Measurements from ENCODE around the gene ARL6IP6.

ARL6IP6 gene

GRCh38 chr2:152715112-152715511 lies 3.3 kb upstream of the ARL6IP6 start:
- TF ChIP-seq EZH2phosphoT487 (IDR thresholded peaks at IDR 0.05; ENCODE audit: borderline replicate concordance) (no peak), CTCF (conservative IDR thresholded peaks at IDR 0.05; ENCODE audit: low read length) (no peak)
- H3K4me2 ChIP-seq (ENCODE audit: low read depth, low read length, poor library complexity, severe bottlenecking): peak overlapping the region; percentile 95
- H3K36me3 ChIP-seq (ENCODE audit: insufficient read depth, low read length): peaks cover 35% of the 10 kb centered on the region
- H3F3A ChIP-seq (ENCODE audit: low read depth): no peaks in the 10 kb centered on the region
- H2AFZ ChIP-seq (ENCODE audit: low read length): no peak overlapping the region
- peaks cover 49% of the 10 kb centered on the region for H3K4me1 ChIP-seq (ENCODE audit: insufficient read depth, low read length, poor library complexity, severe bottlenecking)
- H3K27me3 ChIP-seq (ENCODE audit: insufficient read depth, low read length, poor library complexity, severe bottlenecking): no peaks in the 10 kb centered on the region
- no peaks in the 10 kb centered on the region for H3K9me3 ChIP-seq (ENCODE audit: insufficient read depth, low read depth, low read length)
- peak overlapping the region; percentile 93 for H3K4me3 ChIP-seq (ENCODE audit: low read length, poor library complexity, severe bottlenecking)
- H3K9me2 ChIP-seq (replicated peaks; ENCODE audit: low read depth, low read length): no peaks in the 10 kb centered on the region
- peak overlapping the region; percentile 87 for H3K9ac ChIP-seq (ENCODE audit: low read depth, low read length, poor library complexity, severe bottlenecking)
- H4K20me1 ChIP-seq (ENCODE audit: insufficient read depth, low read length, poor library complexity, severe bottlenecking): peaks cover 82% of the 10 kb centered on the region
- H3K79me2 ChIP-seq (ENCODE audit: insufficient read depth, low read length): peaks cover 84% of the 10 kb centered on the region

GRCh38 chr2:152715854-152716428 lies 2.5 kb upstream of the ARL6IP6 start:
- Histone ChIP-seq H3K9me3 (ENCODE audit: insufficient read depth, low read depth, low read length) (no peaks in the 10 kb centered on the region), H3K4me2 (ENCODE audit: low read depth, low read length, poor library complexity, severe bottlenecking) (peak overlapping the region; percentile 95), H3K9me2 (replicated peaks; ENCODE audit: low read depth, low read length) (no peaks in the 10 kb centered on the region), H3K4me3 (ENCODE audit: low read length, poor library complexity, severe bottlenecking) (peak overlapping the region; percentile 93), H2AFZ (ENCODE audit: low read length) (no peak overlapping the region), H3K79me2 (ENCODE audit: insufficient read depth, low read length) (peaks cover 84% of the 10 kb centered on the region), H3K4me1 (ENCODE audit: insufficient read depth, low read length, poor library complexity, severe bottlenecking) (peaks cover 57% of the 10 kb centered on the region), H3K9ac (ENCODE audit: low read depth, low read length, poor library complexity, severe bottlenecking) (peak overlapping the region; percentile 87), H3F3A (ENCODE audit: low read depth) (no peaks in the 10 kb centered on the region), H3K36me3 (ENCODE audit: insufficient read depth, low read length) (peaks cover 27% of the 10 kb centered on the region; the same call in 1 of the 2 replicates), H3K27me3 (ENCODE audit: insufficient read depth, low read length, poor library complexity, severe bottlenecking) (no peaks in the 10 kb centered on the region), H4K20me1 (ENCODE audit: insufficient read depth, low read length, poor library complexity, severe bottlenecking) (peaks cover 84% of the 10 kb centered on the region)
- TF ChIP-seq CTCF (conservative IDR thresholded peaks at IDR 0.05; ENCODE audit: low read length): peak; percentile 87
- TF ChIP-seq EZH2phosphoT487 (IDR thresholded peaks at IDR 0.05; ENCODE audit: borderline replicate concordance): no peak

- H3K36me3 ChIP-seq (ENCODE audit: insufficient read depth, low read length): peaks cover 20% of the 10 kb centered on the region; the same call in 1 of the 2 replicates
- peak overlapping the region; percentile 87 for H3K9ac ChIP-seq (ENCODE audit: low read depth, low read length, poor library complexity, severe bottlenecking)
- H3K4me2 ChIP-seq (ENCODE audit: low read depth, low read length, poor library complexity, severe bottlenecking): peak overlapping the region; percentile 95
- H2AFZ ChIP-seq (ENCODE audit: low read length): peak overlapping the region; percentile 78
- H4K20me1 ChIP-seq (ENCODE audit: insufficient read depth, low read length, poor library complexity, severe bottlenecking): peaks cover 86% of the 10 kb centered on the region
- no peaks in the 10 kb centered on the region for H3K9me2 ChIP-seq (replicated peaks; ENCODE audit: low read depth, low read length)
- H3F3A ChIP-seq (ENCODE audit: low read depth): no peaks in the 10 kb centered on the region
- H3K27me3 ChIP-seq (ENCODE audit: insufficient read depth, low read length, poor library complexity, severe bottlenecking): no peaks in the 10 kb centered on the region
- TF ChIP-seq EZH2phosphoT487 (IDR thresholded peaks at IDR 0.05; ENCODE audit: borderline replicate concordance): no peak
- TF ChIP-seq CTCF (conservative IDR thresholded peaks at IDR 0.05; ENCODE audit: low read length): no peak
- peaks cover 62% of the 10 kb centered on the region for H3K4me1 ChIP-seq (ENCODE audit: insufficient read depth, low read length, poor library complexity, severe bottlenecking)
- peak overlapping the region; percentile 93 for H3K4me3 ChIP-seq (ENCODE audit: low read length, poor library complexity, severe bottlenecking)
- H3K79me2 ChIP-seq (ENCODE audit: insufficient read depth, low read length): peaks cover 85% of the 10 kb centered on the region
- H3K9me3 ChIP-seq (ENCODE audit: insufficient read depth, low read depth, low read length): no peaks in the 10 kb centered on the region
Observed at GRCh38 chr2:152716805-152717227, 1.6 kb upstream of the ARL6IP6 start.
